GM20000 (cell line): ENCODE data around the gene HOXB1.

Experiments used
- DNase-seq: peaks from one replicate; pipeline ENCODE4 v3.0.0; 2012; ENCODE audit warnings: low spot score
- CTCF ChIP-seq: IDR thresholded peaks from 2 replicates; pipeline ENCODE4 v1.5.1; 2012; ENCODE audit warnings: mild to moderate bottlenecking, control low read depth; ENCODE audit errors: extremely low read depth, missing control alignments

The HOXB1 gene

GRCh38 chr17:48561884-48562810, 31.3 kb upstream of the HOXB1 start:
- no peak for TF ChIP-seq CTCF
- peak; percentile 63 for DNase-seq

GRCh38 chr17:48559840-48560817, 29.3 kb upstream of the HOXB1 start:
- no peak for DNase-seq
- TF ChIP-seq CTCF = no peak

- DNase-seq = no peak
- no peak for TF ChIP-seq CTCF
Observed at GRCh38 chr17:48559122-48559839, 28.5 kb upstream of the HOXB1 start.

GRCh38 chr17:48558831-48559121, 28.0 kb upstream of the HOXB1 start:
- TF ChIP-seq CTCF = no peak
- DNase-seq = no peak

- TF ChIP-seq CTCF = no peak
- no peak for DNase-seq
Observed at GRCh38 chr17:48558057-48558830, 27.4 kb upstream of the HOXB1 start.

GRCh38 chr17:48556576-48557401, 26.0 kb upstream of the HOXB1 start:
- no peak for TF ChIP-seq CTCF
- no peak for DNase-seq
